A549 (cell line): Measurements from ENCODE around the gene PRPS2. TPM values are rescaled to one million over a fixed set of nuclear protein-coding genes. Genes with fewer than 3 reads are reported as not detected.

Experiments
- ATAC-seq, 2 experiments: fragments of 200-7000 bp in 1 of 2; fragments of >200 bp in 1 of 2; cut with Nextera tagmentation in 1 of 2; cut with Tn5 transposase in 1 of 2; 3 replicates each; pipeline versions ENCODE4 v1.8.0 to v1.9.1; 2018 to 2020; ENCODE audit warnings: mild to moderate bottlenecking in 1 of 2, moderate library complexity in 1 of 2
- CTCF ChIA-PET: fragments of 300-600 bp; sonication (Branson Sonifier 250); formaldehyde crosslinking; extraction: SDS; loops from one replicate; lab custom pipeline; 2021; ENCODE audit warnings: antibody characterized with exemption, inconsistent platforms; lab: Yijun Ruan, JAX
- POLR2A ChIA-PET: fragments of 350-600 bp; formaldehyde crosslinking; extraction: SDS; loops from one replicate; lab custom pipeline; 2021; ENCODE audit warnings: antibody characterized with exemption, inconsistent platforms; lab: Yijun Ruan, JAX
- DNase-seq, 2 experiments: peaks; one replicate each; pipeline versions ENCODE4 v3.0.0 to v3.0.0-alpha.2; 2011 to 2016; ENCODE audit warnings: low read depth in 1 of 2, low spot score in 1 of 2
- FAIRE-seq: peaks from 2 replicates; lab custom pipeline; 2011; peaks lifted over from hg19 to GRCh38; lab: Jason Lieb, UNC
- H3K27ac ChIP-seq, 2 experiments: fragments of >200 bp; sonication (Bioruptor Twin); formaldehyde crosslinking; 3 replicates each; pipeline ENCODE4 v1.5.1; 2016 to 2017
- H3K4me1 ChIP-seq: fragments of >200 bp; sonication (Bioruptor Twin); formaldehyde crosslinking; 3 replicates; pipeline ENCODE4 v1.6.1; 2016
- H3K4me2 ChIP-seq: fragments of >200 bp; sonication (Bioruptor Twin); formaldehyde crosslinking; 3 replicates; pipeline ENCODE4 v1.6.1; 2016
- H3K4me3 ChIP-seq: fragments of >200 bp; sonication (Bioruptor Twin); formaldehyde crosslinking; 3 replicates; pipeline ENCODE4 v1.5.1; 2016
- H3K9me3 ChIP-seq: fragments of >200 bp; sonication (Bioruptor Twin); formaldehyde crosslinking; 3 replicates; pipeline ENCODE4 v1.6.1; 2016
- CBX2 ChIP-seq: fragments of 200-600 bp; sonication (generic); IDR thresholded peaks from 2 replicates; pipeline ENCODE4 v1.6.1; 2016; ENCODE audit warnings: low read depth, mild to moderate bottlenecking, borderline replicate concordance
- CEBPB ChIP-seq, 2 experiments: fragments of >200 bp in 1 of 2; sonication (Bioruptor Twin) in 1 of 2; formaldehyde crosslinking in 1 of 2; IDR thresholded peaks; 2 replicates each; pipeline ENCODE4 v1.6.1; 2012 to 2016
- CTCF ChIP-seq: fragments of >200 bp; sonication (Bioruptor Twin); formaldehyde crosslinking; IDR thresholded peaks from 3 replicates; pipeline ENCODE4 v1.5.1; 2016
- FOSL2 ChIP-seq, 2 experiments: fragments of 450-650 bp in 1 of 2; fragments of >200 bp in 1 of 2; sonication (Bioruptor Twin) in 1 of 2; formaldehyde crosslinking; IDR thresholded peaks; 2 replicates each; pipeline versions ENCODE4 v1.5.0 to v1.6.1; 2016 to 2020; ENCODE audit warnings: mild to moderate bottlenecking in 1 of 2, moderate library complexity in 1 of 2
- HEYL ChIP-seq: fragments of 250-450 bp; sonication (Bioruptor Pico); IDR thresholded peaks from 2 replicates; pipeline ENCODE4 v1.8.0; 2021; ENCODE audit warnings: mild to moderate bottlenecking, moderate library complexity
- HOXB5 ChIP-seq: fragments of 250-450 bp; sonication (Bioruptor Pico); IDR thresholded peaks from 2 replicates; pipeline ENCODE4 v1.5.0; 2020; ENCODE audit warnings: mild to moderate bottlenecking, moderate library complexity
- KDM5A ChIP-seq: fragments of 200-600 bp; sonication (generic); IDR thresholded peaks from 2 replicates; pipeline ENCODE4 v1.6.1; 2016; ENCODE audit warnings: antibody characterized with exemption, mild to moderate bottlenecking
- MAX ChIP-seq: IDR thresholded peaks from 2 replicates; pipeline ENCODE4 v1.6.1; 2012
- MYC ChIP-seq: IDR thresholded peaks from 2 replicates; pipeline ENCODE4 v1.6.1; 2012; ENCODE audit warnings: mild to moderate bottlenecking, inconsistent platforms, low read length, improper control_type of control experiment, borderline replicate concordance
- PHF8 ChIP-seq: fragments of 200-600 bp; sonication (generic); IDR thresholded peaks from 2 replicates; pipeline ENCODE4 v1.6.1; 2016; ENCODE audit warnings: low read depth, mild to moderate bottlenecking, antibody characterized with exemption, moderate library complexity, borderline replicate concordance
- POLR2A ChIP-seq: IDR thresholded peaks from 2 replicates; pipeline ENCODE4 v1.6.1; 2012; ENCODE audit warnings: mild to moderate bottlenecking, low read length
- RAD21 ChIP-seq, 2 experiments: fragments of >200 bp in 1 of 2; sonication (Bioruptor Twin) in 1 of 2; formaldehyde crosslinking in 1 of 2; IDR thresholded peaks in 1 of 2; conservative IDR thresholded peaks in 1 of 2; 2 replicates in 1 of 2; 3 replicates in 1 of 2; pipeline ENCODE4 v1.6.1; 2012 to 2018; ENCODE audit warnings: inconsistent platforms in 1 of 2
- RCOR1 ChIP-seq: fragments of 150-350 bp; IDR thresholded peaks from 2 replicates; pipeline ENCODE4 v1.6.1; 2014; ENCODE audit warnings: antibody characterized with exemption, low read length, low read depth
- RNF2 ChIP-seq: fragments of 200-600 bp; sonication (generic); IDR thresholded peaks from 2 replicates; pipeline ENCODE4 v1.6.1; 2016; ENCODE audit warnings: low read depth, mild to moderate bottlenecking, antibody characterized with exemption, moderate library complexity, borderline replicate concordance
- SMC3 ChIP-seq: fragments of >200 bp; sonication (Bioruptor Twin); formaldehyde crosslinking; IDR thresholded peaks from 3 replicates; pipeline ENCODE4 v1.6.1; 2018; ENCODE audit warnings: inconsistent platforms
- SREBF2 ChIP-seq: fragments of 450-650 bp; IDR thresholded peaks from 2 replicates; pipeline ENCODE4 v1.6.1; 2014; ENCODE audit warnings: mild to moderate bottlenecking, moderate library complexity
- USF2 ChIP-seq: fragments of 450-650 bp; IDR thresholded peaks from 2 replicates; pipeline ENCODE4 v1.6.1; 2014; ENCODE audit warnings: antibody characterized with exemption
- ZFP36 ChIP-seq: fragments of 450-650 bp; IDR thresholded peaks from 2 replicates; pipeline ENCODE4 v1.6.1; 2014; ENCODE audit warnings: borderline replicate concordance; ENCODE audit not compliant: partially characterized antibody
- WGBS: methylation state at CpG from one replicate; pipeline ENCODE4 v1.1.6; 2017; ENCODE audit errors: missing lambda C conversion rate; 5-methylcytosine and 5-hydroxymethylcytosine counted together
- polyA plus RNA-seq, 4 experiments: library from polyadenylated mRNA; depleted of rRNA in 3 of 4; stranded (reverse); fragments of >200 nt; fragmentation: RNase III in 1 of 4; extraction: RNeasy Plus Mini Kit Qiagen cat#74134 plus additional on column Dnase treatment in 1 of 4; gene quantifications; 2 replicates in 3 of 4; 3 replicates in 1 of 4; pipeline ENCODE4 v1.2.3, GENCODE V29; 2011 to 2017

Gene PRPS2
- polyA plus RNA-seq, 2 of the 4 experiments (the other 2 are of a cell fraction), result 40.3 to 51.8 TPM

- Histone ChIP-seq H3K9me3 (no peaks in the 10 kb centered on the region), H3K4me1 (no peaks in the 10 kb centered on the region), H3K4me3 (no peak overlapping the region), H3K4me2 (no peak overlapping the region), H3K27ac (no peak overlapping the region)
- FAIRE-seq, result peak; percentile 97
- ChIA-PET CTCF (interaction anchor here (0.5 to 3.5 kb wide), 14 partner anchors 8 to 1240 kb away, joined by 3 to 29 read pairs (median 4); no protein-coding TSS in a partner anchor), POLR2A (no interaction called here)
- peak in 1 of 2 experiments; percentile 32 for DNase-seq
- TF ChIP-seq USF2, result no peak
- peak; percentile 31; the same call in 2 of the 3 replicates for TF ChIP-seq SMC3
- peak; percentile 24 to 30; a peak in 1 of 5 replicates for TF ChIP-seq RAD21 (conservative IDR thresholded peaks at IDR 0.05 in 1 of 2, IDR thresholded peaks at IDR 0.05 in 1 of 2)
- TF ChIP-seq CTCF, result peak; percentile 54
- TF ChIP-seq CEBPB (IDR thresholded peaks at IDR 0.05), result no peak
- TF ChIP-seq POLR2A, result no peak
- no peak for TF ChIP-seq KDM5A
- TF ChIP-seq RCOR1, result no peak
- 28% methylated on average over 5 of the region's 5 CpGs for WGBS
- ATAC-seq, result peak; percentile 59 to 83; a peak in 5 of 6 replicates
Measured at GRCh38 chrX:12770440-12770839, 20.8 kb upstream of the PRPS2 start.

- DNase-seq, result peak; percentile 27 to 73
Measured at GRCh38 chrX:12771445-12772069, 19.7 kb upstream of the PRPS2 start.

GRCh38 chrX:12777670-12778069 lies 13.5 kb upstream of the PRPS2 start:
- H3K4me3 ChIP-seq, result no peak overlapping the region
- no peak overlapping the region for H3K4me2 ChIP-seq
- DNase-seq (peak in 1 of 2 experiments; percentile 13), FAIRE-seq (peak; percentile 68), ATAC-seq (0 out of 6 replicates have a peak, but pooled peaks of 1 of the 2 experiments have one; percentile 24)
- no peak overlapping the region for H3K27ac ChIP-seq
- peaks cover 14% of the 10 kb centered on the region; the same call in 2 of the 3 replicates for H3K4me1 ChIP-seq
- no peak for TF ChIP-seq FOSL2 (IDR thresholded peaks at IDR 0.05)
- TF ChIP-seq FOSL2 (CRISPR knock-in tag; IDR thresholded peaks at IDR 0.05), result no peak
- TF ChIP-seq SREBF2, result no peak
- no peak for TF ChIP-seq USF2
- no peak for TF ChIP-seq CBX2
- no peak for TF ChIP-seq HOXB5 (CRISPR knock-in tag)
- TF ChIP-seq HEYL, result no peak
- no peak for TF ChIP-seq RNF2
- no peak for TF ChIP-seq MYC
- ChIA-PET CTCF (interaction anchor here (1.1 kb wide), 1 partner anchor 8 kb away, joined by 6 read pairs; no protein-coding TSS in a partner anchor), POLR2A (no interaction called here)
- no peaks in the 10 kb centered on the region for H3K9me3 ChIP-seq

More at GRCh38 chrX:12771445-12772069, 19.7 kb upstream of the PRPS2 start:
- CTCF ChIA-PET, result interaction anchor here (0.6 to 3.5 kb wide), 11 partner anchors 10 to 1331 kb away, joined by 3 to 29 read pairs (median 3); no protein-coding TSS in a partner anchor
- no peak for FAIRE-seq
- H3K27ac ChIP-seq, result no peak overlapping the region
- TF ChIP-seq ZFP36 (peak; percentile 7), PHF8 (no peak), SMC3 (peak; percentile 17; the same call in 1 of the 3 replicates), MAX (no peak), CTCF (peak; percentile 70), RAD21 (conservative IDR thresholded peaks at IDR 0.05 in 1 of 2, IDR thresholded peaks at IDR 0.05 in 1 of 2) (peak in 1 of 2 experiments; percentile 39; a peak in 2 of 5 replicates)
- no peaks in the 10 kb centered on the region for H3K4me1 ChIP-seq
- WGBS, result 51% methylated on average over 22 of the region's 22 CpGs
- ATAC-seq, result peak; percentile 97 to 99
- POLR2A ChIA-PET, result no interaction called here
- H3K4me3 ChIP-seq, result 0 out of 3 replicates have a peak overlapping the region, but pooled peaks have one; percentile 2
- no peaks in the 10 kb centered on the region for H3K9me3 ChIP-seq
- H3K4me2 ChIP-seq, result peak overlapping the region; percentile 21; the same call in 2 of the 3 replicates
